GM18858 (cell line): ENCODE measurements around the gene PPBP.
"Not testable (repeated sequence)": the region's sequence is repeated elsewhere in the genome, so short reads cannot be mapped to it uniquely, and the experiment has no call there.

ENCODE experiments used
- ATAC-seq: cut with Tn5 transposase; IDR thresholded peaks from one replicate; pipeline ENCODE4 v1.9.1; 2021; ENCODE audit not compliant: unreplicated experiment

The PPBP gene

DNA sequence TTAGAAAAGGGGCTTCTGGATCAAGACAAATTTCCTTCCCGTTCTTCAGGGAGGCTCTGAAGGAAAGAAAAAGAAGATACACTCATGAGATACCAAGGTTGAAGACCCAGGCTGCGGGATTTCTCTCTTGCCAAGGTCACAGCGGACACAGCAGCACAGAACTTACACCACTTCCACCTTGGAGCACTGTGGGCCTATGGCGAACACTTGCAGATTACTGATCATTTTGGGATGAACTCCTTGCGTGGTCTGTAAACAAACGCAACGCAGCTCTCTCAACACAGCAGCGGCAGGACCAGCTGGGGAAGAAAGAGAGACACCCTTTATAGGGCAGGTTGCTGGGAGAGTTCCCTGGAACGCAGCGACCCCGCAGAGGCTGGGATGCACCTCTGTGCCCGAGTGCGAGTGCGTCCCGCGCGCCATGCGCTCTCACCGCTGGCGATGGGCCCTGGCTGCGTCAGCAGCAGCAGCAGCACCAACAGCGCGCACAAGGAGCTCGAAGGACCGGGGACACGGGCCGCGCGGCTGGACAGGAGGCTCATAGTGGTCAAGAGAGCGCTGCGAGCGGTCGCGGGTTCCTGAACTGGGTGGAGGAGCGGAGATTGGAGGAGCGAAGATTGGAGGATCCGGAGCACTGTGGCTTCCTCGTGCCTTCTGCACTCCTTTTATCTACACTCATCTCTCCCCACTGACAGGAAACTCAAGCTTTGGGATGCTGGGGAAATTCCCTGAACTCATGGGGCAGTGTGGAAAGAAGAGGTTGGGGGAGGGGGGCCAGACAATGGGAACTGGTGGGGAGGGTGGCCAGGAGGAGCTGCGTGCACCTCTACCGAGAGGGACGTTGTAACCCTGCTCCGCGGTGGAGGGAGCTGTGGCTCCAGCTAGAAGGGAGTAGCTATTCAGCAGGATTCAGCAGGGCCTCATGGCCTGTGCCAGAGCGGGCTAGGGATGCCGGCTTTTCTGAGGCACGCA is 10.3 kb upstream of the PPBP start, which contains the start of gene CXCL5:
CXCL5 (minus strand) TSS at position 638 of the 972 bp plus-strand sequence; CDS start at position 542, 96 bp downstream.
- ATAC-seq, result no peak

DNA sequence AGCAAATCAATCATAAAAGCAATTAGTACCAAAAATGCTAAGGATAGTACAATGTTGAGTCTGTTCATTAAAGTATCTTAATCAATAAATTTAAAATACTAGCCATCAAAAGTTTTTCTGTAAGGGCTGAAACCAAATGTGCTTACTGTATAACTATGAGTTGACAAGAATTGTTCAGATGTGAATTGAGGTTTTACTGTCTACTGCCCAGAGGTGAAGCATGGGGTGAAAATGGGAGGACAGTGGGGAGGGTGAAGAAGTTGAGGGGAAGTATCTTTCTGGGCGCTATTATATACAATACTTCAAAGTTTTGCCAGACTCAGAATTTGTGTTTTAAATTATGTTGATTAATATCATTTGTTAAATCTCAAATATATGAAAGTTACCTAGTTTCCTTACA is 4.1 kb upstream of the PPBP start:
- ATAC-seq, result no peak

DNA sequence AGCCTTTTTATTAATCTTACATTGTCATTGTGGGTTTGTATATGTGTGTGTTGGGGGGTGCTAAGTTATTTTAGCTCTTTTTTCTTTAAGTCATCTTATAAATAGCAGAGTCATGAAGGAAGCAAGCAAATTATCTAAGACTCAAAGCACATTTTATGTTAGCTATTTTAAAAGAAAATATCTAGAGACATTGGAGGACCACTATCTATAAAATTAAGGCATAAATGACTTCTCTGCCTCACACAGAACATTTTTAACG is 3.7 kb upstream of the PPBP start:
- no peak for ATAC-seq

DNA sequence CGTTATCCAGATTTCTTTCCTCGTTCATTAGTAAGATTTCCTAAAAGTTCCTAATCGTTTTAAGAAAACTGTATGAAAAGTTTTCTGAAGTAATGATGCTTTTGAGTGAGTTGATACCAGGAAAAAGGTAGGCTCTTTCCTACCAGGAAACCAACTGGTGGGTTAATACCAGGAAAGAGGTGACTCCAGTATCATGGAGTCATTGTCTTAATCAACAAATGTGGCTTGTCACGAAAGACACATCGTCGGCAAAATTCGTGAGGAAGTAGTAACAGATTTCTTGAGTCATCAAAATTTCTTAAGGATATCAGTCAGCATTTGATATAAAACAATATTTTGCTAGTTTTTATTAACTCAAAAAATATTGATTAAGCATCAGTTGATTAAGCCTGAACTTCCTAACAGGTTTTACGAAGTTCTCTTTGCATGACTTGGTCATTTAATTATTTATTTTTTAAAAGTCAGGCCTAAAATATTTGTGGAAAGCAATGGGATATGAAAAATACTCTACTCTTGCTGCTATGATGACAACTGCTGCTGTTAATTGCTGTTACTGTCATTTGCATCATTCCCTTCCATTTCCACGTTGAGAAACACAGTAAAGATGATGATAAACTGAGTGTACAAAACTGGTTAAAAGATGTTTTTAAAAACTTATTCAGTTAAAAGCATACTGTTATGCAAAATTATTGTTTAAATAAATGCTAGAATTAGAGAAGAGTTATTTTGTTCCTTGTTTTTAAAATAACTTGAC is 3.2 kb upstream of the PPBP start:
- no peak for ATAC-seq

DNA sequence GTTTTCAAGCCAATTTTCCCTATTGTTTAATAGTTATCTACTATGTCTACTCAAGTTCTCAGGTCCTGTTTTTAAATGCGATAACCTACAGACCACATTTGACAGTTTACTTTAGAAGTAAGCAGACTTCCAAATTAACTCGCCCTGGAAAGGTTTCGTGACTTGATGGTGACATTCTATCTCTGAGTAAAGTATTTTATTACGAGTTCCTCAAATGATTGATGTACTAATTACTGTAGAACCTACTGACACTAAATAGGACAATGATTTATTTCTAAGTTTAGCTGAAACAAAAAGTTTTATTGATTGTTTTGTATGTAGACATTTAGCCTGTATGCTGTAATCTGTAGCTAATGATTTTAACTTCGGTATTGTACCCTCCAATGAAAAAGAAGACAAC is 1.9 kb upstream of the PPBP start:
- no peak for ATAC-seq

DNA sequence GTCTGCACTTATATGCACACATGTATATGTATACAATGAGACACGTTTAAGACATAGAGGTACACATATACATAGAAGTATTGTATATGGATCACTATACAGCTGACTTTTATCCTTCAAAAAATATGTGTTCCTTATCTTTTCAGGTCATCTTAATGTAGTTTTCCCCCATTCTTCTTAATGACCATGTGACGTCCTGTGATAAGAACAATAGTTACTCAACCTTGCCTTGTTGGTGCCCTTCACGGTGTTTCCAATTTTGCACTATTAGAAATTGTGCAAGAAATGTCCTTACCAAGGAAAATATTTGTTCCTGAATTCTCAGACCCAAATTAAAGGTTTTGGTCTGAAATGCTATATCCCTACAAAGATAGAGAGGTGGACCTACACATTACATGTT is 1.0 kb upstream of the PPBP start:
- no peak for ATAC-seq

DNA sequence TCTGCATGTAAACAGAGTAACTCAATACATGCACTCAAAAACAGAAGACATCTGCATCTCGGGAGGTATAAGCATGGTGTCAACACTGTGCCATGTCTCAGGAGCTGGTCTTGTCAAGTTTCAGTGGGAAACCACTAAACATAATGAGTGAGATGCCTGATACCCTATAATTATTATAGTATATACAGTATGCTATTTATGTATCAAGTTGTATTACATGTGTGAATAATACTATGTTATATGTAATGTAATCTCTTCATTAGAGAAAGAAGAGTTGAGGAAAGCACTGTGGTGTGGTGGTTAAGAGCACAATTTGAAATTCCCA is 2.5 kb downstream of the PPBP start:
- ATAC-seq, result no peak

DNA sequence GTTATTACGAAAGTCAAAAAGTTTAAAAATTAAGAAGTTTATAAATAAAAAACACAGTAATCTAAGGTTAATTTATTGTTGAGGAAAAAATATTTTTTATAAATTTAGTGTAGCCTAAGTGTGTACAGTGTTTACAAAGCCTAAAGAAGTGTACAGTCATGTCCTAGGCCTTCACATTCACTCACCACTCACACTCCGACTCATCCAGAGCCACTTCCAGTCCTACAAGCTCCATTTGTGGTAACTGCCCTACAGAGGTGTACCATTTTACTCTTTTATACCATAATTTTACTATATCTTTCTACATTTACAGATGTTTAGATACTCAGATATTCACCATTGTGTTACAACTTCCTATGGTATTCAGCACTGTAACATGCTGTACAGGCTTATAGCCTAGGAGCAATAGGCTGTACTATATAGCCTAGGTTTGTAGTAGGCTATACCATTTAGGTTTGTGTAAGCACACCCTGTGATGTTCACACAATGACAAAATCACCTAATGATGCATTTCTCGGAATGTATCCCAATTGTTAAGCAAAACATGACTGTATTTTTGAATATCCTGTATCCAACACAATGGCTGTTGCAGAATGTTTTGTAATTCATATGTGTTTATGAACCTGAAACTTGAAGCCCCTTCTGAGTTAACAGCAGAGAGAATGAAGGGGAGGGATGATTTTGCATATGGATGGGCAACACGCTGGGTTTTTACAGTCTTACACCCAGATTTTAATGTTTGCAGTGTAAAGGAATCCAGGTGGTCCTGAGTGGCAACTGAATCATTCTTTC is 3.1 kb downstream of the PPBP start:
- ATAC-seq, result no peak

DNA sequence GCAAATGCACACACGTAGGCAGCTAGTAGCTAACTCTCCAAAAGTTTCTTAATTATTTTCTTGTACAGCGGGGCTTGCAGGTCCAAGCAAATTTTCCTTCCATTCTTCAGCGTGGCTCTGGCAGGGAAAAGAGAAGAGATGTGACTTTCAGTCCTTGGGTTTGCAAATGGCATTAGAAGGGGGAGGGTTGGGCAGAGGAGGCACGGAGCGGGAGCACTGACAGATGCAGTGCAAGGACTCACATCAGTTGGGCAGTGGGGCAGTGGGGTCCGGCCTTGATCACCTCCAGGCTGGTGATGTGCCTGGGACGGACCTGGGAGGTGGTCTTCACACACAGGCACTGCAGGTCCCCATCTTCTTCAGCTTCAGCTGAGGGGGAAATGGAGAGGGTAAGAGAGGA is 6.8 kb downstream of the PPBP start:
- not testable (repeated sequence) for ATAC-seq

DNA sequence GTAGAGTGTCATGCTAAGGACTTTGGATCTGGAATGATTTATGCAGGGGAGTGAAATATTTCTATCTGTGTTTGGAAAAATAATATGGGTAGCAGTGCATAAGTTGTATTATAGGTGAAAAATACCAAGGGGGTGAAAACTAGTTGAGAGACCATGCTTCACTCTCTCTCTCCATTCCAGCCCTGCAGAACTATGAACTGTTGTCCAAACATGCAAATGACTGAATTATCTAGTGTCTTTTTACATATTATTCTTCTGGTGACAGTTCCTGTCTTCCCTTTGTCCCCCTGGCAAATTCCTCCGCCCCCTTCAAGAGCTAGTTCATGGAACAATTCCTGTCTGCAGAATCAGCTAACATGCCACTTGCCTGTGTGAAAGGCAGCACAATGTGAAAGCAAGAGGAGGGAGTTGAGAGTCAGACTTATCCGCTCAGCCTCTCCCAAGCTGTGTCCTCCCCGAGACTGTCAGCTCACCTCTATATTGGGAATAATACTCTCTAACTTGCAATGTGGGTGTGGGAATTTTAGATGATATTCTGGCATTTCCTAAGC is 8.5 kb downstream of the PPBP start:
- no peak for ATAC-seq

DNA sequence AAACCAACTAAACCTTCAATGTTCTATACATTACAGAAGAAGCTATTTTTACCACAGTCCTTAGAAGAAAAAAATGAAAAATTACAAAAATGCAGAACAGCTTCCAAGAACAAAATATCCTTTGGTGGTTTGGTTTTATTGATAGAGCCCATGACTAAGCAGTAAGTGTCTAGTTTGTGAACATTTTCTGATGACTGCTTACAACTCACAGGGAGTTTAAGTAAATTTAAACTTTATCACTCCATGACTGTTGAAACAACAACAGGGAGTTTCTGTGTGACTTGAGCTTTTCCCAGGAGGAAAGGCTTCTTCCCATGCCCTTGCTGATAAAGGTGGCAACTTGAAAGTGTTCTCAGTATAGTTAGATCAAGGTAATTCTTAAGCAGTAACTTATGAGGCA is 9.1 kb downstream of the PPBP start:
- no peak for ATAC-seq

DNA sequence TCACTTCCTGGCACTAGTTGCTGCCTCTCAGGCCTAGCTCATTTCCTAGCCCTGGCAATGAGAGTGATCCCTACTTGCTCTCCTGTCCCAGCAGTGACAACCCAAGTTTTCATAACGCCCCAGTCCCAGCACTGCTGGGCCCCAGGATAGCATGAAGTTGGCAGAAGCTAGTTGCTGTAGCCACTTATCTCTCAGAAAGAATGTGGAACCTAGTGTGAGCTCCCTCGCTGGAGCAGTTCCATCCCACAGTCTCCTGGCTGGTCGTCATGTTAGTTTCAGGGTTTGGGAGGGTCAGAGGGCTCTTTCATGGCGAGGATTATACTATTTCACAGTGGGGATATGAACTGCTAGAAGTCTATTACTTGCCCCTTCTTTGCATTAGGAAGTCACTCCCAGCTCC is 11.3 kb downstream of the PPBP start:
- ATAC-seq, result no peak

DNA sequence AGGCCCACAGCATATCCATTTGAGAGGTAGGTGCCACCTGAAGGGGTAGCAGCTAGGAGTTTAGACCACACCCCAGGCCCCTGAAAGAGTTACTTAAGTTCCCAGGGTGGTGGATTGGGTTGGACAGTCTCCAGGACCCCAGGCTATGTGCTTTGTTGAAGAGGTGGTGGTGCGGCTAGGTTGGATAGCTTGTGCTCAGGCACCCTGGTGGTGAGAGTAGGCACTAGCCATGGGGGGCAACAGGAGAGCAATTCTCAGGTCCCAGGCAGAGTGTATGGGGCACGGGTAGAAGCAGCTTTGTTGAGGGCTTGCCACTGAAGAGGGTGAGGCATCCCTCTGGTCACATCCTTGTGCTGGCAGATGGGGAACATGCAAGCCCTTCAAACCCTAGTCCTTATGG is 11.8 kb downstream of the PPBP start:
- no peak for ATAC-seq

DNA sequence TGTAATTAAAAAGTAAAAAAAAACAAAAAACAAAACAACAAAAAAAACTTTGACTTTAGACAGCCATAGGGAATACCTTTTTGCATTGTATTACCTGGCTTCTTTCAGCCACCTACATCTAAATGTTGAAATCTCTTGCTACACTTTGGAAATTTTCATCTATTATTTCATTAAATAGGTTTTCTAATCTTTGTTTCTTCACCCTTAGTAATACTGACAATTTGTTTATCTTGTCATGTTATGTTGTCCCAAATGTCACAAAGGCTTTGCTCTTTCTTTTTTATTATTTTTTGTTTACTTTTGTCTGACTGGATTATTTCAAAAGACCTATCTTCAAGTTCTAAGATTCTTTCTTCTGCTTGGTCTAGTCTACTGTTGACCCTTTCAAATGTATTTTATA is 13.6 kb downstream of the PPBP start:
- no peak for ATAC-seq

DNA sequence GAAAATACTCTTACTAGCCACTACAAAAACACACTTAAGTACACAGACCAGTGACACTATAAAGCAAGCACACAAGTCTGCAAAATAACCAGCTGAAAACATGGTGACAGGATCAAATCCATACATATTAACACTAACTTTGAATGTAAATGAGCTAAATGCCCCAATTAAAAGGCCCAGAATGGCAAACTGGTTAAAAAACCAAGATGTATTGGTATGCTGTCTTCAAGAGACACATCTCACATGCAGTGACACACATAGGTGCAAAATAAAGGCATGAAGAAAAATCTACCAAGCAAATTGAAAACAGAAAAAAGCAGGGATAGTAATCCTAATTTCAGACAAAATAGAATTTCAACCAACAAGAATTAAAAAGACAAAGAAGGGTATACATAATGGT is 17.0 kb downstream of the PPBP start:
- ATAC-seq, result no peak

DNA sequence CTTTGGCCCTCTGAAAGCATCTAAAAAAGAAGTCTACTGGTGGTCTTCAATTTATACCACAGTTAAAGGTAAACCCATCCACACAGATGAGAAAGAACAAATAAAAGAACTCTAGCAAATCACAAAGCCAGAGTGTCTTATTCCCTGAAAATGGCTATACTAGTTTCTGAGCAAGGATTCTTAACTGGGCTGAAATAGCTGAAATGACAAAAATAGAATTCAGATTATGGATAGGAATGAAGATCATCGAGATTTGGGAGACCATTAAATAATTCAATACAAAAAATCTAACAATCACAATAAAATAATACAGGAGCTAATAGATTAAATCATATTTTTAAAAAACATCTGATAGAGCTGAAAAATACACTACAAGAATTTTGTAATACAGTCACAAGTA is 18.0 kb downstream of the PPBP start:
- no peak for ATAC-seq

DNA sequence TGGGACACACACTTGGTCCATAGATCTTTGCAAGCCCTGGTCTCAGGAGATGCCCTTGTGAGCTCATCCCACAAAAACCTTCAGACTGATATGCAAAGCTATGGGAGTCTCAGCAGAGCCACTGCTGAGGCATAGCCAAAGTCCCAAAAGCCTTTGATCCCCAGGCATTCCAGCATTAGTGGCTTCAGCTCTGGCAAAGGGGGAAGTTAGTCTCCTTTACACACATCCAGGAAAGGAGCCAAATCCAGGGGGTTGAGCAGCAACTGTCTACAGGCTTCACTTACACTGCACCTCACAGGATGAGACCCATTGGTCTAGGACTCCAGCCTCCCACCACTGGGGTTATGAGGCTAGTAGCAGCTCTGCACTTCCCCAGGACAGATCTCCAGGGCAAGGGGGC is 20.1 kb downstream of the PPBP start:
- ATAC-seq, result no peak

DNA sequence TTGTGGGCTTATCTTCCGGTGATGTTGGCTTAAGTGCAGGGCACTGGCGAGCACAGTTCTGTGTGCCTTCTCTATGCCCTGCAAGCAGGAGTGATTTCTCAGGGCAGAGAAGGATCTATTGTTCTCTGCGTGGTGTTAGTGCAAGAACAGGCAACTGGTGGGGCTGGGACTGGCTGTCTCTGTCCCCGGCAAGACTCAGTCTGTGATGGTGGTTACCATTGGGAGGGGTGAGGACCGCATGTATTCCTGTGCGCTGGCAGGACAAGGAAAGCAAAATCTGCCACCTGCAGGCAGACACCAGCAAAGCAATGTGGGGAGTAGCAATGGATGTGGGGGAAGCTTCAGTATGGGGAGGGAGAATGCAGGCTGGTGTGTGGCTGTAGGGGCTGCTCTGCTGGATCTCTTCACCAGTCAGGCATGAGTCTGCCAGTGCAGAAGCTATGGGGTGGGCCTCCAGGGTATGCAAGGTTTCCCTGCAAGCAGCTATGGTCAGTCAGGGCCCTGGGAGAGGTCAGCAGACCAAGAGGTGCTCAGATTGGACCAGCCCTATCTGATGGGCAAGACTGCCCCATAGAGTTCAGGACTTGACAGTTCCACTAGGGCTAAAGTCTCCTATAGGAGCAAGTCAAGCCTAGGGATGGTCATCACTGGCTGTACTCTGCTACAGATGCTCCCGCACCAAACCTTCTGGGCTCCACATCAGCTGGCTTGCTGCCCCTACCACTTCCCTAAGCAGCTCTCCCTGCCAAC is 23.0 kb downstream of the PPBP start:
- ATAC-seq, result no peak

DNA sequence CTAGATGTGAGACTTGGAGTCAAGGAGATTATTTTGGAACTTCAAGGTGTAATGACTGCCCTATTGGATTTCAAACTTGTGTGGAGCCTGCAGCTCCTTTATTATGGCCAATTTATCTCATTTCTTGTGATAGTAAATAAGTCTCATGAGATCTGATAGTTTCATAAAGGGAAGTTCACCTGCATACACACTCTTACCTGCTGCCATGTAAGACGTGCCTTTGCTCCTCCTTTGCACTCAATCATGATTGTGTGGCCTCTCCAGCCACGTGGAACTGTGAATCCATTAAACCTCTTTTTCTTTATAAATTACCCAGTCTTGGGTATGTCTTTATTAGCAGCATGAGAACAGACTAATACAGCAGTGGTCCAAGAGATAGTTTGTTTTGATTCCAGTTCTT is 25.3 kb downstream of the PPBP start:
- no peak for ATAC-seq

DNA sequence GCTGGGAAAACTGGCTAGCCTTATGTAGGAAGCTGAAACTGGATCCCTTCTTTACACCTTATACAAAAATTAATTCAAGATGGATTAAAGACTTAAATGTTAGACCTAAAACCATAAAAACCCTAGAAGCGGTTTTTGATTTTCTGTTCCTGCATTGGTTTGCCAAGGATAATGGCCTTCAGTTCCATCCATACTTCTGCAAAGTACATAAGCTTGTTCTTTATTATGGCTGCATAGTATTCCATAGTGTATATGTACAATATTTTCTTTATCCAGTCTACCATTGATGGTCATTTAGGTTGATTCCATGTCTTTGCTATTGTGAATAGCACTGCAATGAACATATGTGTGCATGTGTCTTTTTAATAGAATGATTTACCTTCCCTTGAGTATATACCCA is 28.9 kb downstream of the PPBP start:
- ATAC-seq, result not testable (repeated sequence)

DNA sequence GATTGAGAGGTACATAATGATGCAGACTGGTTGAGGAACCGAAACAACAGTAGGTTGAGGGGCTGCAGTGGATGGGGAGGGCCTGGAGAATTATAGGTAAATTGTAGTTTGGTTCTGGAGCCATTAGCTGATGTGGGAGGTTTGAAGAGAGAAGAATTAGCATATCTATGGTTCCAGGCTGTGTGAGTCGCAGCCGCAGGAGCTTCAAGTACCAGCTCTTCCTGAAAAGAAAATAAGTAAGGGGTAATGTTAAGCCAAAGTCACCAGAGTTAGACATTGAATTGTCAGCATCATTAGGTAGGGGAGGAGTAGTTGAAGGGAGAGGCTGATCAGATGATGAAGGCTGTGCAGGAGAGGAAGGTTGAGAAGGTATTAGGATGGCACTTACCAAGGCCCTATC is 35.6 kb downstream of the PPBP start:
- ATAC-seq, result no peak
